Stromal cell of bone marrow (primary cell): Measurements from ENCODE around the gene TMEM235.
"Not testable (repeated sequence)": the region's sequence is repeated elsewhere in the genome, so short reads cannot be mapped to it uniquely, and the experiment has no call there.

Experiments
- DNase-seq: peaks from one replicate; pipeline ENCODE4 v3.0.0-alpha.2; 2012; ENCODE audit warnings: low read depth

The TMEM235 gene

GRCh38 chr17:78219396-78220150, 11.9 kb upstream of the TMEM235 start:
- no peak for DNase-seq

- DNase-seq, result no peak
These were observed 8.4 kb upstream of the TMEM235 start for GRCh38 chr17:78223061-78223460.

- no peak for DNase-seq
These were observed 7.7 kb upstream of the TMEM235 start for GRCh38 chr17:78223765-78224164.

- DNase-seq, result no peak
These were observed 7.0 kb upstream of the TMEM235 start for GRCh38 chr17:78224231-78225087.

- no peak for DNase-seq
These were observed 6.2 kb upstream of the TMEM235 start for GRCh38 chr17:78225088-78225865.

GRCh38 chr17:78226055-78226758, 5.2 kb upstream of the TMEM235 start:
- DNase-seq, result no peak

GRCh38 chr17:78226759-78227454, 4.5 kb upstream of the TMEM235 start:
- DNase-seq, result no peak

GRCh38 chr17:78227455-78227916, 3.9 kb upstream of the TMEM235 start:
- no peak for DNase-seq

GRCh38 chr17:78228176-78228575, 3.3 kb upstream of the TMEM235 start:
- DNase-seq, result no peak

GRCh38 chr17:78230252-78230962, 1.0 kb upstream of the TMEM235 start:
- no peak for DNase-seq

- DNase-seq, result no peak
These were observed 794 bp downstream of the TMEM235 start for GRCh38 chr17:78231991-78232858.

GRCh38 chr17:78232859-78233173, 1.4 kb downstream of the TMEM235 start:
- no peak for DNase-seq

- no peak for DNase-seq
These were observed 2.2 kb downstream of the TMEM235 start for GRCh38 chr17:78233678-78234077.

- no peak for DNase-seq
These were observed 2.9 kb downstream of the TMEM235 start for GRCh38 chr17:78234261-78234865.

GRCh38 chr17:78235022-78235421, 3.6 kb downstream of the TMEM235 start:
- DNase-seq, result not testable (repeated sequence)

GRCh38 chr17:78235885-78236284, 4.5 kb downstream of the TMEM235 start:
- no peak for DNase-seq

- no peak for DNase-seq
These were observed 5.1 kb downstream of the TMEM235 start for GRCh38 chr17:78236362-78237127.

GRCh38 chr17:78237401-78238012, 6.1 kb downstream of the TMEM235 start:
- DNase-seq, result no peak
